ENCODE results near the gene TRPC4AP.
"Not testable (repeated sequence)": the region's sequence is repeated elsewhere in the genome, so short reads cannot be mapped to it uniquely, and the experiment has no call there.

The TRPC4AP gene, protein sequence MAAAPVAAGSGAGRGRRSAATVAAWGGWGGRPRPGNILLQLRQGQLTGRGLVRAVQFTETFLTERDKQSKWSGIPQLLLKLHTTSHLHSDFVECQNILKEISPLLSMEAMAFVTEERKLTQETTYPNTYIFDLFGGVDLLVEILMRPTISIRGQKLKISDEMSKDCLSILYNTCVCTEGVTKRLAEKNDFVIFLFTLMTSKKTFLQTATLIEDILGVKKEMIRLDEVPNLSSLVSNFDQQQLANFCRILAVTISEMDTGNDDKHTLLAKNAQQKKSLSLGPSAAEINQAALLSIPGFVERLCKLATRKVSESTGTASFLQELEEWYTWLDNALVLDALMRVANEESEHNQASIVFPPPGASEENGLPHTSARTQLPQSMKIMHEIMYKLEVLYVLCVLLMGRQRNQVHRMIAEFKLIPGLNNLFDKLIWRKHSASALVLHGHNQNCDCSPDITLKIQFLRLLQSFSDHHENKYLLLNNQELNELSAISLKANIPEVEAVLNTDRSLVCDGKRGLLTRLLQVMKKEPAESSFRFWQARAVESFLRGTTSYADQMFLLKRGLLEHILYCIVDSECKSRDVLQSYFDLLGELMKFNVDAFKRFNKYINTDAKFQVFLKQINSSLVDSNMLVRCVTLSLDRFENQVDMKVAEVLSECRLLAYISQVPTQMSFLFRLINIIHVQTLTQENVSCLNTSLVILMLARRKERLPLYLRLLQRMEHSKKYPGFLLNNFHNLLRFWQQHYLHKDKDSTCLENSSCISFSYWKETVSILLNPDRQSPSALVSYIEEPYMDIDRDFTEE

DNA sequence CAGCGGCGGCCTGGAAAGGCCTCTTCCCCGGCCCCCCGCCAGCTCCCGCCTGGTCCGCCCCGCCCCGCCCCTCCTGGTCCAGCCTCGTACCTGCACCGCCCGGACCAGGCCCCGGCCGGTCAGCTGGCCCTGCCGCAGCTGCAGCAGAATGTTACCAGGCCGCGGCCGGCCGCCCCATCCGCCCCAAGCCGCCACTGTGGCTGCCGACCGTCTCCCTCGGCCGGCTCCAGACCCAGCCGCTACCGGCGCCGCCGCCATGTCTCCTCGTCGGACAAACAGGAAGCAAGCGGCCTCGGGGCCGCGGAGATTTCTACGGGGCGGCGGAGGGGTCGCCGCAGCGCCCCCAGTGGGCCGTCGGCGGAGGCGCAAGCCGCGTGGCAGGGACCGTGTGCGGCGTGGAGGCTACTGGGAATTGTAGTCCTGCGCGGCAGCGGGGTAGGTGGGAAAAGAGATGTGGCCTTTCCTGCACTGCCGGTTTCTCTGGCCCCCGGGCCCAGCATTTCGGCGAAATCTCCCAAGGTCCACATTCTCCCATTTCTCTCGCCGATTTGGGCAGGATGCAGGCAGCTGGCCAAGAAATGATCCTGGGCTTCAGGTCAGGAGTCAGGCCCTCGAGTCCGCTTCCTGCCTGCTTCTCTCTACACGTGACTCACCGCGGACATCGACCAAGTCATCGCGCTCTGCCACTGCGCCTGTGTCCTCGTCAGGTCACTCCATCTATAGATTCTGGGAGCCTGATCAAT, at the start of gene TRPC4AP:
Gene TRPC4AP (minus strand): TSS at position 284 of the 743 bp plus-strand sequence. CDS start 26 bp downstream, at position 258.
- peak; percentile 73 for DNase-seq

DNA sequence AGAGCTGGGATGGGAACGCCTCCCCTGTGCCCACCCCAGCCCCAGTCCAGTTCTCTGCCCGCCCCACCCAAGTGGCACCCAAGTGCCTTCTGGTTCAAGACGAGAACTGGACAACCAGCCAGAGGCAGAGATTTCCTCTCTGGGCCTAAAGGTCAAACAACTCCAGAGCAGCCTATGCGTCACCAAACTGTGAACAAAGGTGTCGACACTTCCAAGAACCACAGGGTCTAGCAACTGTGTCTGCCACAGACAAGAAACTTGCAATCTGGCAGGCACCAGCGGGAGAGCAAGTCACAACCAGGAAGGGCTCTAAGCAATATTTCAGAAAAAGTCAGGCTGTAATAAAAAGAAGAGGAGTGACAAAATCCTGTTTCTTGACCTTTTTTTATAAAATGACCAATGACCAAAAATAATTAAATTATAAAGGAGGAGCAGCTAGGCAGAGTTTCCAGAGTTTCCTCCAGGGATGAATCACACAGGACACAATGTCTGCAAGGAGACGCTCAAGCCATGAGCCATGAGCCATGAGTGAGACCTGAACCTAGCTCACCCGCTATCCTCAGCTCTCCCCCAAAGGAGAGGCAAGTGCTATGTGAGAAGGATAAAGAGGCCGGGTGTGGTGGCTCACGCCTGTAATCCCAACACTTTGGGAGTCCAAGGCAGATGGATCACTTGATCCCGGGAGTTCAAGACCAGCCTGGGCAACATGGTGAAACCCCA, 43.4 kb upstream of the TRPC4AP start:
- no peak for DNase-seq

DNA sequence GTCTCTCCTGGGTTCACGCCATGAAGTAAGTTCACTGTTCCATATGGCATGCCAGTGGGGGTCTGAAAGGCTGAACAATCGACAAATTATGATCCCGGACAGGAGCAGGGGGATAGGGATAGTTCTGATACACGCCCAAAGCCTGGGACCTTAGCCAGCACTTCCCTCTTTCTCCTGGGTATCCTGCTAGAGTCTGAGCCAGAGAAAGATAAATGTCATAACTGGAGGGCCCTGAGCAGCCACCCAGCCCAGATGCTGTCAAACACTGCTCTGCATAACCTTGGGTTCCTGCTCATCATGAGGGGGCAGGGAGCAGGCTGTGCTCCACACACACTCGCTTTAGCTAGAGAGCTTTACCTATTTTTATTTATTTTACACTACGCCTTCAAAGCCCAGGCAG, 42.3 kb upstream of the TRPC4AP start:
- no peak for DNase-seq

DNA sequence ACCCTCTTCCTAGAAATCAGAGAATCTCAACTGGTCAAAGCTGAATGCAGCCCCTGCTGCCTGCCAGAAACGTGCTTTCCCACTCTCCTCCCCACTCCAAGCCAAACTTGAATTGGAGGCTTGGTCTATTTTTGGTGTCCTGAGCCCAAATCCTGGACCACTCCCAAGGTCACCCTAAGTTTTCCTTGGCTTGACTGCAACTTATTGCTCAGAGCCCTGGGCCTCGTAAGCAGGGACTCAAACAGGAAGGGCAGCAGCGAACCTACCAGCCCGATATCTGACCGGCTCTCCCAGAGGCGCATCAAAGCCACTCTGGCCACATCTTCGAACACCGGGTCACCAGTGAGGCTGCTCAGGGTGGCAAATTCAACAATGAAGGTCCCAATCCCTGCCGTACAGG, 41.9 kb upstream of the TRPC4AP start:
- no peak for DNase-seq

DNA sequence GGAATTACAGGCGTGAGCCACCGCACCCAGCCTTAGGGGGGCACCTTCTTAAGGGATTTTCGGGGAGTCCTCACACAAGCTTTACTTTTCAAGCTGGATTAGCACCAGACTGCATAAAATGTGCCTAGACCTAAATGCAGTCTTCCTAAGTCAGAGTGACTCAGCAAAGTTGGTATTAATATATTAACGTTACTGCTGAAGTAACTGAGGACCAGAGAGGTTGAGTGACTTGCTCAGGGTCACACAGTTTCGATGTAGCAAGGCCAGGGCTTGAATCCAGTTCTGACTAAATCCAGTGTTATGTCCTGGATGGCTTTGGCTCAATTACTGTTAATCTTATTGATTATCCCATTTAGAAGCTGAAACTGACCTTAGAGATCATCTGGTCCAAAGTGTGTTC, 41.1 kb upstream of the TRPC4AP start:
- no peak for DNase-seq

DNA sequence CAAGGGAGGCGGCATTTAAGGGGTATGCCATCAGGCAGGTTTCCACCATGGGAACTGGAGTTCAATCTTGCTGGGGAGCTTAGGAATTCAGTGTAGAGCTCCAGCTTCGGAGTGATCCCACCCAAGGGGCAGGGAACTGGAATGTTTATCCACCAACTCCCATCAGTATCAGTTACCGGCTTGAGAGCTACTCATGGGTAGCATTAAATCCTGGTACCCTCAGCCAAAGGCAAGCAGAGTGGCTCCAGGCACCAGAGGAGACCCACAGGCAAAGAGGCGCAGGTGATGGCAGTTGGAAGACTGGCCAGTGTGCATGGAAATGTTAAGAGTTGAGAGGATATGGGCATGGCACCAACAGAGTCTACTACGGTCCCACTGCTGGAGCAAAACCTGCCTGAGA, 40.4 kb upstream of the TRPC4AP start:
- DNase-seq: no peak

DNA sequence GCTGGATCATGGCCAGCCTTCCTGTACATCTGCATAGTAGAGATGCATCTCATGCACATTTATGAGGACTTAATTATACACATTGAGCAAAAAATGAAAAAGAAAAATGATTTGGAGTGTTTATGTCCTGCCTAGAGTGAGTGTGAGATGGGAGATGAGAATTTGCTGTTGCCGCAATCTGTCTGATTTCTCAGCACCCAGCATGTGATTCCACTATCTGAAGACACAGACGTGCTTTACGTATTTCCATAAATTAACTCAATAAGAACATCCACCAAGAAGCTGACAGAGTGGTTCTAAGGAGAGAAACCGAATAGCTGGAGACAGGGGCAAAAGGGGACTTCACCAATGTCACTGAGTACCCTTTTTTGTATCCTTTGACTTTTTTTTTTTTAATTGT, 39.3 kb upstream of the TRPC4AP start:
- DNase-seq: no peak

DNA sequence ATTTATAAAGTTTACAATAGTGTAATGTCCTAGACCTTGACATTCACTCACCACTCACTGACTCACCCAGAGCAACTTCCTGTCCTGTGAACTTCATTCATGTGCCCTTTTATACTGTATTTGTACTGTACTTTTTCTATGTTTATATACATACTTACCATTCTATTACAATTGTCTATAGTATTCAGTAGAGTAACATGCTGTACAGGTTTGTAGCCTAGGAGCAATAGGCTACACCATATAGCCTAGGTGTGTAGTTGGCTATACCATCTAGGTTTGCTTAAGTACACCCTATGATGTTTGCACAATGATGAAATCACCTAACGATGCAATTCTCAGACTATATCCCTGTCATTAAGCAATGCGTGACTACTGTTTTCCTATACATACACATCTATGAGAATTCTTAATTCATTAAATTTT, 37.1 kb upstream of the TRPC4AP start:
- no peak for DNase-seq

DNA sequence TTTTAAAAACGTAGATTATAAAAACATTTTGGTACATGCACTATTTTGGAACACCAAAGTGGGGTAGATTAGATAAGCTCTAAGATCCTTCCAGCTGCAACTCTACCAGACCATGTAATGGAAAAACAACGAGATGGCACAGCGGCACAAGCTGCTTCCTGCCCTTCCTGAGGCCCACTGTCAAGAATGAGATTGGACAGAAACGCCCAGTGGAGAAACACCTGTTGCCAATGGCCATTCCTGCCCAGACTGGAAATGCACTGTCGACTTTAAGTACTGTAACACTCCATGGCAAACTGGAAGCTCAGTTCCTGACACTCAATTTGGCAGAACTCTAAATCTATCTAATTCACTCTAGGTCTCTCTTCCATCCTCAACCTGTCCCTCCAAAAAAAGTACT, 33.1 kb upstream of the TRPC4AP start:
- no peak for DNase-seq

DNA sequence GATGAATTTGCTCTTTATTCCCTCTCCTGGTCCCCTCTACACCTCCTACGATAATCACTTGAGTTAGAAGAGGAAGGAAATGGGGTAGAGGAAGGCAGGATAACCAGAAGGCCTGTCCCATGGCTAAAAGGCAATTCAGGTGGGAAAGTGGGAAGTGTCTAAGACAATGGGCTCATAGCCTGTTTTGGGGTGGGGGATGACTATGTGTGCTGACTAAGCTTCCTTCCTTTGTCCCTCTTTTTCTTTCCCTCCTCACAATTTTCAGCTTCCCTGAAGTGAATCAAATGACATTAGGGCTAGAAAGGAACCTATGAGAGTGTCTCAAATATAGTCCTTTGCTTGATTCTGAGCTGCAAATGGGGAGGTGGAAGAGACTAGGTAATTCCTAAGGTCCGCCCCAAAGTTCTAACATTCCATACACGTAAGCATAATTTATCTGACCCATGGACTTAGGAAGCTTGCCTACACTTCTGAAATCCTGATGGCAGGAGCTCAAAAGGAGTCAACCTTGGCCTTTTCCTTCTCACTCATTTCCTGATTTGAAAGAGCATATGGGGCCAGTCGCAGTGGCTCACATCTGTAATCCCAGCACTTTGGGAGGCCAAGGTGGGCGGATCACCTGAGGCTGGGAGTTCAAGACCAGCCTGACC, 30.3 kb upstream of the TRPC4AP start:
- DNase-seq: no peak

DNA sequence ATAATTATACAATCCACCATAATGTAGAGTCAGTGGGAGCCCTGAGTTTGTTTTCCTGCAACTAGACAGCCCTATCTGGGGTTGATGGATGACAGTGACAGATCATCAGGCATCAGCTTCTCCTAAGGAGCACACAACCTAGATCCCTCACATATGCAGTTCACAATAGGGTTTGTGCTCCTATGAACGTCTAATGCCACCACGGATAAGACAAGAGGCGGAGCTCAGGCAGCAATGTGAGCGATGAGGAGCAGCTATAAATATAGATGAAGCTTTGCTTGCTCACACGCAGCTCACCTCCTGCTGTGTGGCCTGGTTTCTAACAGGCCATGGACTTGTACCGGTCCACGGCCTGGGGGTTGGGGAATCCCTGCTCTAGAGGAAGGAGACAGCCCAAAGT, 28.6 kb upstream of the TRPC4AP start:
- no peak for DNase-seq

DNA sequence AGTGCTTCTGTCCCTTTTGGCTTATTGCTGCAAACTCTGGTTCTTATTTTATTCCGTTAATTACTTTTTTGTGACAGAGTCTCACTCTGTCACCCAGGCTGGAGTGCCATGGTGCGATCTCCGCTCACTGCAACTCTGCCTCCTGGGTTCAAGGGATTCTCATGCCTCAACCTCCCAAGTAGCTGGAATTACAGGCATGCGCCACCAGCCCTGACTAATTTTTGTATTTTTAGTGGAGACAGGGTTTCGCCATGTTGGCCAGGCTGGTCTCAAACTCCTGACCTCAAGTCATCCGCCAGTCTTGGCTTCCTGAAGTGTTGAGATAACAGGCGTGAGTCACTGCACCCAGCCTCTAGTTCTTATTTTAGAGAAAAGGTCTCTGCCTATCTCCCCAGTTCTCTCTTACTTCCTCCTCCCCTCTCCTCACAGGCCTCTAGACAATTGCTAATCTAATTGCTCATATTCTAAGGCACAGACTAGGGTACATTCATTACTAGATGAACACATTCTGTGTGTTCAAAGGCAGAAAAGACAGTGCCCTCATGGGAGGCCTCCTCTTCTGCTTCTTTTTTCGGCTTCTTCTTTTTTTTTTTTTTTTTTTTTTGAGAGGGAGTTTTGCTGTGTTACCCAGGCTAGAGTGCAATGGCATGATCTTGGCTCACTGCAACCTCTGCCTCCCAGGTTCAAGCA, 27.6 kb upstream of the TRPC4AP start:
- DNase-seq: peak; percentile 15

DNA sequence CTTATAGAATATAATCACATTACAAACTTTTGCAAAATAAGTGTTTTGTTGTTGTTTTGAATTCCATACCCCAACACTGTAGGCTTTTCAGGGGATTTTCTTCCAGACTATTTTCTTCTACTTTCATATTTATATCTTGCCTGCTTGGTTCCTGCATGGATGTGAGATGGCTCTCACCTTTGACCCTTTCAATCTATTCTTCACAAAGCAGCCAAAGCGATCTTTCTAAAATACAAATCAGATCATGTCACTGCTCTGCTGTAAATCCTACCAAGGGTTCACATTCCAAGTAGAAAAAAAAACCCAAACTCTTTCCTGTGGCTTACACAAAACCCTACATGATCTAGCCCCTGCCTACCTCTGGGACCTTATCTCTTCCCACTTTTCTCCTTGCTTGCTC, 25.0 kb upstream of the TRPC4AP start:
- DNase-seq: no peak

DNA sequence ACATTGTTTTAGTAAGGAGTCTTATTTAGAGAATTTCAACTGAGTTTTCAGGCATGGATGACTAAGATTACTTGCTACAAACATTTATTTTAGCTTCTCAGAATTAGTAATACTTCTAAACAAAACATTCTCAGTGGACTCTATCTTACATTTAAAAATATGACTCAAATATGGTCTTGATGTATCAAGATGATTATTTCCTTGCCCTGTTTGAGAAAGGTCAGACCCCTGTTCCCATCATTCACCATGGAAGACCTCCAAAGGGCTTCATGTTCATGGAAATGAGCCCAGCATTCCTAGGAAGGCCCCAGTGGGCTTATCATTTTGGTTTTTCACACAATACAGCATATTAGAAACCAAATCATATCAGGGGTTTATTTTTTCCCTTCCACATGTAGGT, 24.6 kb upstream of the TRPC4AP start:
- no peak for DNase-seq

DNA sequence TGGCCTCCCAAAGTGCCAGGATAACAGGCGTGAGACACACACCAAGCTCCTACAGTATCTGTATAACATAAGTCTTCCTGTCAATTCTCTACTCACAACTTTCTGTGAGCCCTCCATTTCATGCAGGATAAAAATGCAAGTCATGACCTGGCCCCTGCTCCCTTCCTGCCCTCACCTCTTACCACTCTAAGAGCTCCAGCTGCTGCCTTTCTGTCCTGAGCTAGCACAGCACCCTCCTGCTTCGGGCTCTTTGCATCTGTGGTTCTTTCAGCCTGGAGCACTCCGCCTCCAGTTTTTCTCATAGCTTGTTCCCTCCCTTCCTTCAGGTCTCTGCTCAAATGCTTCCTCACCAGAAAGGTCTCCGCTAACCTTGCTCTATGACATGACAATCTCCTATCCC, 23.7 kb upstream of the TRPC4AP start:
- no peak for DNase-seq

DNA sequence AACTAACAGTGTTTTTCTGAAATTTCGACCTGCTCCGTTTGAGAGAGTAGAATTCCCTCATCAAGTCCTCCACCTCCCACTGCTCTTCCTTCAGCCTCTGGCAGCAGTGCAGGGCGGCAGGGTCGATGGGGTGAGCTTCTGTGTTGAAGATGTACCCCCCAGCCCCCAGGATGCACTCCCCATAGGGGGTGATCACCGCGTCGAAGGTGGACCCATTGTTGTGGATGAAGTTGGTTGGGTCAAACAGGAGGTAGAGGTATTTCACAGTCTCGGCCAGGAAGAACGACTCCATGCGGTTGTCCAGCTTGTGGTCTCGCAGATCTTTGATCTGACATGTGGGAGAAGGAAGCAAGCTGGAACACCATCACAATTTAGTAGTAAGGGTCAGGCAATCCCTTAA, 23.0 kb upstream of the TRPC4AP start:
- DNase-seq: no peak

DNA sequence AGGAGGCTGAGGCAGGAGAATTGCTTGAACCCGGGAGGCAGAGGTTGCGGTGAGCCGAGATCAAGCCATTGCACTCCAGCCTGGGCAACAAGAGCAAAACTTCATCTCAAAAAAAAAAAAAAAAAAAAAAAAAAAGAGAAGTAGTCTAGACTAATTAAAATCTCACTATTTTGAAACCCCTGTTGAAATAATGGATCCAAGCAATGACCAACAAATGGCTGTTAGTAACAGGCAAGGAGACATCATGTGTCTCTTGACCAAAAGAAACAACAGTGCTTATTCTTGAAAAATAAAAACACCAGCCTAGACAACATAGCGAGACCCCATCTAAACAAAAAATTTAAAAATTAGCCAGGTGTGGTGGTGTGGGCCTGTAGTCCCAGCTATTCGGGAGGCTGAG, 19.7 kb upstream of the TRPC4AP start:
- DNase-seq: not testable (repeated sequence)

DNA sequence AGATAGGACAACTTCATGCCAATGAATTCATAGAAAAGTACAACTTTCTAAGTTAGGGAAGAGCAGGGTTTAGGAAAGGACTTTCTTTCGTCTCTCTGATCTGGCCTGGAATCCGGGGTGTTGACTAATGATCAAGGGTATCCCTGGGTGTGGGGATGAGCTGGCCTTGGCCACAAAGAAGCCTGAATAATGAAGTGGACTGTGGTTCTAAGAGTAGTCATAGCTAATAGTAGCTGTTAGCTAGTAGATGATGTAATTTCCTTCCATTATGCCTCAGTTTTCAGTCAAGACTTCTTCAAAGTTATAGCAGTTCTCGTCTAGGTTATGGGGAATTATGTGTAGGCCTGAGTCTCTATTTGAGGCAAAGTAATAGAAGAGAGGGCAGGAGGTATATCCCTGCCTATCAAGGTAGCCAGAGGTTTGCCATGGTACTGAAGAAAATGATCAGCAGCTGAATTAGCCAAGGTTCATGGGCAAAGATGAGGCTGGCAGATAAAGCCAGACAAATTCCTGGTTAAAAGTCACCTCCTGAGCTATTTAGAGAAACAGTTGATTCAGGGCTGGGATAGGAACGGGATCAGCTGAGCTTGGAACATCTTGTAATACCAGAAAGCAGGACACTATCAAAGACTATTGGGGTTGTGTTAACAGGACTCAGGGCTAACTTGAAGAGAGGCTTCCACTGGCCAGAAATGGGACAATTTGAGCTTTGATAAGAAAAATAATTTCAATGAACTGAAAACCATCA, 18.7 kb upstream of the TRPC4AP start:
- DNase-seq: no peak

DNA sequence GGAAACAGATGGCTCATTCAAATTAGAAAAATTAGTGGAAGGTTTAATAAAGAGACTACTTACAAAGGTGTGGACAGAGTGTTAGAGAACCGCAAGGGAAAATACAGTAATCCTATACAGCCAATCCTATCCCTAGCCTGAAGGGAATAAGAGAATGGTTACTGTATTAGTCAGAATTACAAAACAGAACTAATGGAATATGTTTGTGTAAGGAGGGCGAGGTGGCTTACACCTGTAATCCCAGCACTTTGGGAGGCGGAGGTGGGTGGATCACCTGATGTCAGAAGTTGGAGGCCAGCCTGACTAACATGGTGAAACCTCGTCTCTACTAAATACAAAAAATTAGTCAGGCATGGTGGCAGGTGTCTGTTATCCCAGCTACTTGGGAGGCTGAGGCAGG, 16.3 kb upstream of the TRPC4AP start:
- DNase-seq: no peak

DNA sequence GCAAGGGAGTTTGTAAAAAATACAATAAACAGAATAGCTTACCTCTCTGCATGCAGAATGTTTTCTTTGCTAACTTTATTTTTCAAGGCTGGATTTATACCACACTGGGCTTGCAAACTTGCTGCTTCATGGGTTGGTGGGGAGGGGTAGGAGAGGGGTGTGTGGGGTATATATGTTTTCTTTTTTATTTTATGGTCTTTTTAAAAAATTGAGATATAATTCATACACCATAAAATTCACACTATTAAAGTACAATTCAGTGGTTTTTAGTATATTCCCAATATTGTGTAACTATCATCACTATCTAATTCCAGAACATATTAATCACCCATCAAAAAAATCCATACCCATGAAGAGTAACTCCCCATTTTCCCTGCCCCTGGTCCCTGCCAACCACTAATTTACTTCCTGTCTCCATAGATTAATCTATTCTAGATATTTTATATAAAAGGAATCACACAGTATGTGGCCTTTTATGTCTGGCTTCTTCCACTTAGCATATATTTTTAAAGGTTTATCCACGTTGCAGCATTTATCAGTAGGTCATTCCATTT, 14.3 kb upstream of the TRPC4AP start:
- DNase-seq: no peak
